ENCODE measurements around the gene TSACC.
A peak's percentile ranks its signal among the peaks of the same experiment; 100 is the strongest.

Gene TSACC

GRCh38 chr1:156385534-156386031 is 47.3 kb downstream of the TSACC start:
- H3K27ac ChIP-seq (ENCODE audit: low read length), result 0 out of 2 replicates have a peak overlapping the region, but pooled peaks have one; percentile 5
- ATAC-seq (ENCODE audit: insufficient read depth, low read depth), result peak; percentile 83

GRCh38 chr1:156386134-156386901 is 48.0 kb downstream of the TSACC start:
- TF ChIP-seq EZH2 (IDR thresholded peaks at IDR 0.05; ENCODE audit: borderline replicate concordance, low read depth, low read length, severe bottlenecking) (no peak), CTCF (IDR thresholded peaks at IDR 0.05; ENCODE audit: borderline replicate concordance, extremely low read depth, low read length, poor library complexity, severe bottlenecking) (no peak)
- no peaks in the 10 kb centered on the region for H3K36me3 ChIP-seq (ENCODE audit: insufficient read depth, low read length)
- H3K9me3 ChIP-seq (ENCODE audit: insufficient read depth, low read length, severe bottlenecking), result no peaks in the 10 kb centered on the region
- no peaks in the 10 kb centered on the region for H3K27me3 ChIP-seq (ENCODE audit: insufficient read depth, low read length, poor library complexity)
- no peak overlapping the region for H3K4me3 ChIP-seq (ENCODE audit: low read depth in 1 of 2, low read length in 2 of 2)
- DNase-seq, result no peak
- no peaks in the 10 kb centered on the region for H3K79me2 ChIP-seq (ENCODE audit: insufficient read depth, low read length)
- no peak overlapping the region for H3K9ac ChIP-seq (ENCODE audit: low read depth, low read length)
- H3K4me2 ChIP-seq (ENCODE audit: insufficient read depth, low read length), result peak overlapping the region; percentile 41; the same call in 1 of the 2 replicates
- peaks cover 8% of the 10 kb centered on the region for H3K4me1 ChIP-seq (ENCODE audit: insufficient read depth, low read length)
- ATAC-seq (ENCODE audit: insufficient read depth, low read depth), result no peak
- H3K27ac ChIP-seq (ENCODE audit: low read length), result 0 out of 2 replicates have a peak overlapping the region, but pooled peaks have one; percentile 5
- H2AFZ ChIP-seq (ENCODE audit: low read depth, low read length), result peak overlapping the region; percentile 77
- no peaks in the 10 kb centered on the region for H4K20me1 ChIP-seq (ENCODE audit: insufficient read depth, low read length)

More at GRCh38 chr1:156385534-156386031, 47.3 kb downstream of the TSACC start:
- Histone ChIP-seq H3K9ac (ENCODE audit: low read depth, low read length) (no peak overlapping the region), H3K4me2 (ENCODE audit: insufficient read depth, low read length) (peak overlapping the region; percentile 41; the same call in 1 of the 2 replicates), H3K36me3 (ENCODE audit: insufficient read depth, low read length) (no peaks in the 10 kb centered on the region), H2AFZ (ENCODE audit: low read depth, low read length) (peak overlapping the region; percentile 77), H3K9me3 (ENCODE audit: insufficient read depth, low read length, severe bottlenecking) (no peaks in the 10 kb centered on the region), H3K79me2 (ENCODE audit: insufficient read depth, low read length) (no peaks in the 10 kb centered on the region), H4K20me1 (ENCODE audit: insufficient read depth, low read length) (no peaks in the 10 kb centered on the region), H3K4me1 (ENCODE audit: insufficient read depth, low read length) (peaks cover 8% of the 10 kb centered on the region), H3K27me3 (ENCODE audit: insufficient read depth, low read length, poor library complexity) (no peaks in the 10 kb centered on the region), H3K4me3 (ENCODE audit: low read depth in 1 of 2, low read length in 2 of 2) (no peak overlapping the region)
- DNase-seq, result peak; percentile 80
- peak; percentile 98 for TF ChIP-seq CTCF (IDR thresholded peaks at IDR 0.05; ENCODE audit: borderline replicate concordance, extremely low read depth, low read length, poor library complexity, severe bottlenecking)
- no peak for TF ChIP-seq EZH2 (IDR thresholded peaks at IDR 0.05; ENCODE audit: borderline replicate concordance, low read depth, low read length, severe bottlenecking)

DNA sequence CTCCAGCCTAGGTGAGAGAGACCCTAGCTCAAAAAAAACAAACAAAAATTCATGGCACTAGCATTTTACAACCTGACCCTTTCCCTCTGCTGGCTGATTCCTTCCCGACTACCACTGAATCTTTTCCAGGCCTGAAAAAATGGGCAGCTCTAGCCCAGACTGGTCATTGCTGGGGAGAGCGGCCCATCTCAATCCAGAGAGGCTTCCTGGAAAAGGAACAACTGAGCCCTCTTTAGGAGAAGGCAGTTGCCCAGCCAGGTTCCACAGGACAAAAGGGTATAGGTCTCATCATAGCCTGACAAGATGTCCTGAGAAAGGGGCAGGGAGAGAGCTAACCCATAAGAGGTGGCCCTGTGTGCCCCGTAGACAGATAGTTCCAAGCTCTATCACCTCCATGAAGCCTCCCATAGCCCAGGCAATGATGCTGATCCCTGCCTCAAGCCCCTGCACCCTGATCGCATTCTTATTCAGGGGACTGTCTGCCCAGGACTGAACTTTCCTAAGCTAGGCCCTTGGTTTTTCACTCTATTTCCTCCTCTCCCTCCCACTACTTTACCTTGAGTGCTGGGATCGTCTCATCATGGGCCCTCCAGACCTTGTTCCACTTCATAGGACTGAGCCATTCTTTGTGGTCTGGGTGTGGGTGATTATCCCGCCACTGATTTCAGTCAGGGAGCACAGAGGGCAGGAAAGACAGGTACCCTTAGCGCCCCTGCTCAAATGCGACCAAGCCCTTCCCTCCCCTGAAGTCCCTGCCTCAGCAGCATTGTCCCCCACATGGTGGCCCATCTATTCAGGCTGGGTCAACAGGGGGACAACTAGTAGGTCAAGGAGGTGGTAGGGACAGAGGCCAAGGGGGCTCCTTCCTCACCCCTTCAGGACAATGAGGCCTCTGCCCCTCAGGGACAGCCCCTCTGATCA is 48.9 kb downstream of the TSACC start:
- Histone ChIP-seq H2AFZ (ENCODE audit: low read depth, low read length) (no peak overlapping the region; the same call in 1 of the 2 replicates), H3K4me1 (ENCODE audit: insufficient read depth, low read length) (peaks cover 8% of the 10 kb centered on the region), H3K4me2 (ENCODE audit: insufficient read depth, low read length) (no peak overlapping the region), H3K9ac (ENCODE audit: low read depth, low read length) (no peak overlapping the region), H3K79me2 (ENCODE audit: insufficient read depth, low read length) (no peaks in the 10 kb centered on the region), H3K36me3 (ENCODE audit: insufficient read depth, low read length) (no peaks in the 10 kb centered on the region), H4K20me1 (ENCODE audit: insufficient read depth, low read length) (no peaks in the 10 kb centered on the region), H3K9me3 (ENCODE audit: insufficient read depth, low read length, severe bottlenecking) (no peaks in the 10 kb centered on the region), H3K27me3 (ENCODE audit: insufficient read depth, low read length, poor library complexity) (no peaks in the 10 kb centered on the region), H3K4me3 (ENCODE audit: low read depth in 1 of 2, low read length in 2 of 2) (no peak overlapping the region), H3K27ac (ENCODE audit: low read length) (no peak overlapping the region)
- DNase-seq, result no peak
- ATAC-seq (ENCODE audit: insufficient read depth, low read depth), result no peak
- TF ChIP-seq EZH2 (IDR thresholded peaks at IDR 0.05; ENCODE audit: borderline replicate concordance, low read depth, low read length, severe bottlenecking) (no peak), CTCF (IDR thresholded peaks at IDR 0.05; ENCODE audit: borderline replicate concordance, extremely low read depth, low read length, poor library complexity, severe bottlenecking) (no peak)

All from DND-41 (cell line).